Stimulated activated CD4-positive, alpha-beta T cell treated with anti-CD3 and anti-CD28 coated beads, TNF-alpha, amount 100 ng/mL, for 4 hours (primary cell): ENCODE measurements around the gene COIL.

Experiments
- DNase-seq, 3 experiments: peaks; one replicate each; pipeline ENCODE4 v3.0.0-alpha.2; 2020; ENCODE audit warnings: low read depth in 3 of 3

COIL gene

GRCh38 chr17:56909742-56910508 is 50.9 kb downstream of the COIL start:
- DNase-seq: no peak

GRCh38 chr17:56908001-56908542 is 52.8 kb downstream of the COIL start:
- no peak for DNase-seq

GRCh38 chr17:56903560-56903959 is 57.3 kb downstream of the COIL start:
- DNase-seq: no peak

GRCh38 chr17:56902348-56902747 is 58.5 kb downstream of the COIL start:
- DNase-seq: no peak

- DNase-seq: no peak
These were observed 61.4 kb downstream of the COIL start for GRCh38 chr17:56899403-56899802.

GRCh38 chr17:56898874-56899273 is 62.0 kb downstream of the COIL start:
- no peak for DNase-seq

GRCh38 chr17:56897646-56898424 is 63.0 kb downstream of the COIL start:
- no peak for DNase-seq

- DNase-seq: no peak
These were observed 63.9 kb downstream of the COIL start for GRCh38 chr17:56896968-56897359.

- DNase-seq: no peak
These were observed 64.5 kb downstream of the COIL start for GRCh38 chr17:56896217-56896967.

GRCh38 chr17:56894859-56895455 is 65.9 kb downstream of the COIL start:
- DNase-seq: no peak

GRCh38 chr17:56893503-56893902 is 67.3 kb downstream of the COIL start:
- DNase-seq: no peak

GRCh38 chr17:56892333-56892732 is 68.5 kb downstream of the COIL start:
- no peak for DNase-seq

GRCh38 chr17:56891751-56892150 is 69.1 kb downstream of the COIL start:
- DNase-seq: peak; percentile 17 to 31 (median 28)

- no peak for DNase-seq
These were observed 69.8 kb downstream of the COIL start for GRCh38 chr17:56890906-56891674.

GRCh38 chr17:56890390-56890789 is 70.5 kb downstream of the COIL start:
- no peak for DNase-seq
